Gastroesophageal sphincter (tissue), 4 donors: Measurements from ENCODE around the gene FCER2. TPM values are rescaled to one million over a fixed set of nuclear protein-coding genes. Genes with fewer than 3 reads are reported as not detected.
A peak's percentile ranks its signal among the peaks of the same experiment; 100 is the strongest.

Experiments used
- ATAC-seq: fragments of 150-250 bp; one replicate; pipeline ENCODE4 v1.9.1; 2016; ENCODE audit warnings: mild to moderate bottlenecking, moderate library complexity
- H3K27ac ChIP-seq, 4 donors: fragments of 200-600 bp; sonication (generic) in 3 of 4; 1 replicate in 3 of 4; 2 replicates in 1 of 4; pipeline ENCODE4 v1.5.1; 2016 to 2019
- H3K27me3 ChIP-seq: fragments of 200-600 bp; sonication (generic); one replicate; pipeline ENCODE4 v1.5.1; 2019
- H3K36me3 ChIP-seq, 2 donors: fragments of 200-600 bp; sonication (generic); one replicate each; pipeline ENCODE4 v1.5.1; 2019; ENCODE audit warnings: control low read depth in 1 of 2
- H3K4me1 ChIP-seq, 3 donors: fragments of 200-600 bp; sonication (generic); 1 replicate in 2 of 3; 2 replicates in 1 of 3; pipeline ENCODE4 v1.5.1; 2016 to 2019; ENCODE audit warnings: control low read depth in 2 of 3
- H3K4me3 ChIP-seq, 2 donors: fragments of 200-600 bp; sonication (generic); one replicate each; pipeline ENCODE4 v1.5.1; 2019; ENCODE audit warnings: mild to moderate bottlenecking in 1 of 2, moderate library complexity in 1 of 2
- H3K9me3 ChIP-seq, 3 donors: fragments of 200-600 bp; sonication (generic); one replicate each; pipeline ENCODE4 v1.5.1; 2017 to 2019; ENCODE audit warnings: control low read depth in 2 of 3
- EP300 ChIP-seq: sonication (generic); formaldehyde crosslinking; IDR thresholded peaks from one replicate; pipeline ENCODE4 v1.6.1; 2017; ENCODE audit warnings: antibody characterized with exemption, mild to moderate bottlenecking
- POLR2A ChIP-seq, 2 donors: fragments of 450-650 bp; IDR thresholded peaks; one replicate each; pipeline ENCODE4 v1.6.1; 2017; ENCODE audit warnings: antibody characterized with exemption in 2 of 2, mild to moderate bottlenecking in 2 of 2, moderate library complexity in 1 of 2
- POLR2AphosphoS5 ChIP-seq: sonication (generic); formaldehyde crosslinking; IDR thresholded peaks from one replicate; pipeline ENCODE4 v1.6.1; 2017; ENCODE audit warnings: antibody characterized with exemption
- WGBS, 2 donors: methylation state at CpG; one replicate each; pipeline ENCODE4 v1.1.5; 2018; ENCODE audit warnings: low coverage in 1 of 2; 5-methylcytosine and 5-hydroxymethylcytosine counted together
- total RNA-seq, 4 donors: library from RNA; depleted of rRNA; stranded (reverse); fragments of >200 nt; gene quantifications; one replicate each; pipeline ENCODE4 v1.1.0, GENCODE V29; 2016
- TF ChIP-seq, protein P1 (sequence below), 4 experiments: fragments of 200-600 bp in 2 of 4; fragments of 450-650 bp in 2 of 4; sonication (generic) in 1 of 4; IDR thresholded peaks; one replicate each; pipeline ENCODE4 v1.5.1; 2017 to 2019; ENCODE audit warnings: antibody characterized with exemption in 4 of 4, mild to moderate bottlenecking in 2 of 4, moderate library complexity in 2 of 4

The FCER2 gene
- total RNA-seq, 4 donors from 2014 or later: 1.2 TPM; not detected in 3

DNA sequence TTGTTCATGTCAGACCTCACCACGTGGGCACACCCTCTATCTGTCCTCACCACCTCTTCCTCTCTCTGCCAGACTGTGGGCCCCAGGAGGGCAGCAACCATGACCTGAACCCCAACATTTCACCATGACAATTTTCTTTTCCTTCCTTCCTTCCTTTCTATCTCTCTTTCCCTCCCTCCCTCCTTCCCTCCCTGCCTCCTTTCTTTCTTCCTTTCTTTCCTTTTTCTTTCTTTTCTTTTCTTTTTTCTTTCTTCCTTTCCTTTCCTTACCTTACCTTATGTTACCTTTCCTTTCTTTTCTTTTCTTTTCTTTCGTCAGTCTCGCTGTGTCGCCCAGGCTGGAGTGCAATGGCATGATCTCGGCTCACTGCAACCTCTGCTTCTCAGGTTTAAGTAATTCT lies 8.7 kb upstream of the FCER2 start:
- H3K4me3 ChIP-seq: no peak overlapping the region
- TF ChIP-seq POLR2AphosphoS5: no peak
- no peak for TF ChIP-seq POLR2A (IDR thresholded peaks at IDR 0.05)
- TF ChIP-seq, protein P1, sequence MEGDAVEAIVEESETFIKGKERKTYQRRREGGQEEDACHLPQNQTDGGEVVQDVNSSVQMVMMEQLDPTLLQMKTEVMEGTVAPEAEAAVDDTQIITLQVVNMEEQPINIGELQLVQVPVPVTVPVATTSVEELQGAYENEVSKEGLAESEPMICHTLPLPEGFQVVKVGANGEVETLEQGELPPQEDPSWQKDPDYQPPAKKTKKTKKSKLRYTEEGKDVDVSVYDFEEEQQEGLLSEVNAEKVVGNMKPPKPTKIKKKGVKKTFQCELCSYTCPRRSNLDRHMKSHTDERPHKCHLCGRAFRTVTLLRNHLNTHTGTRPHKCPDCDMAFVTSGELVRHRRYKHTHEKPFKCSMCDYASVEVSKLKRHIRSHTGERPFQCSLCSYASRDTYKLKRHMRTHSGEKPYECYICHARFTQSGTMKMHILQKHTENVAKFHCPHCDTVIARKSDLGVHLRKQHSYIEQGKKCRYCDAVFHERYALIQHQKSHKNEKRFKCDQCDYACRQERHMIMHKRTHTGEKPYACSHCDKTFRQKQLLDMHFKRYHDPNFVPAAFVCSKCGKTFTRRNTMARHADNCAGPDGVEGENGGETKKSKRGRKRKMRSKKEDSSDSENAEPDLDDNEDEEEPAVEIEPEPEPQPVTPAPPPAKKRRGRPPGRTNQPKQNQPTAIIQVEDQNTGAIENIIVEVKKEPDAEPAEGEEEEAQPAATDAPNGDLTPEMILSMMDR (IDR thresholded peaks at IDR 0.05): no peak
- TF ChIP-seq EP300: no peak
- H3K9me3 ChIP-seq: no peaks in the 10 kb centered on the region
- no peaks in the 10 kb centered on the region for H3K36me3 ChIP-seq
- H3K27me3 ChIP-seq: peaks cover 27% of the 10 kb centered on the region
- no peak overlapping the region for H3K27ac ChIP-seq
- no peak for ATAC-seq
- no peaks in the 10 kb centered on the region for H3K4me1 ChIP-seq
- WGBS, 2 donors: 71 to 76% methylated on average over 5 of the region's 5 CpGs

DNA sequence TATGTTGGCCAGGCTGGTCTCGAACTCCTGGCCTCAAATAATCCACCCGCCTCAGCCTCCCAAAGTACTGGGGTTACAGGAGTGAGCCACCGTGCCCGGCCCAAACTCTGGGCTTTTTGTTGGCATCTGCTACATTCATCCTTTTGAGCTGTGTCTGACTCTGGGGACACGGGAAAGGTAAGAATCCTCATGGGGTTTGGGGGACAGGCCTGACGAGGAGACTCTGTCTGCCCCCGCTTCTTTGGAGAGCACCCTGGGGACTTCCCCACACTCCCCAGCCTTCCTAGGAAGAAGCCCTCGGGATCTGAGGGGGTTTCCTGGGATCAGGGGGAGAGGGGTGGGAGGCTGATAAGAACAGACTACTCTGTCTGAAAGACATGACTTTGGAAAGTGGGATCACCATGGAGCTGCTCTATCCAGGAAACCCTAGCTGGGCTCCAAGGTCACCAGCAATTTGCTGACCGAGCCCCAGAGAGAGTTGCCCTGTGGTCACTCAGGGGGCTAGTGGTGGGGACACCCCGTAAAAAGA lies 8.1 kb upstream of the FCER2 start:
- ATAC-seq: no peak
- peaks cover 33% of the 10 kb centered on the region for H3K27me3 ChIP-seq
- H3K36me3 ChIP-seq: no peaks in the 10 kb centered on the region
- no peaks in the 10 kb centered on the region for H3K9me3 ChIP-seq
- H3K4me1 ChIP-seq: no peaks in the 10 kb centered on the region
- no CpG with 5 or more reads among the region's 10 CpGs for WGBS, 2 donors
- no peak overlapping the region for H3K27ac ChIP-seq
- TF ChIP-seq POLR2A (IDR thresholded peaks at IDR 0.05): no peak
- TF ChIP-seq, protein P1 (IDR thresholded peaks at IDR 0.05): no peak
- TF ChIP-seq POLR2AphosphoS5: no peak
- TF ChIP-seq EP300: no peak
- H3K4me3 ChIP-seq: no peak overlapping the region

DNA sequence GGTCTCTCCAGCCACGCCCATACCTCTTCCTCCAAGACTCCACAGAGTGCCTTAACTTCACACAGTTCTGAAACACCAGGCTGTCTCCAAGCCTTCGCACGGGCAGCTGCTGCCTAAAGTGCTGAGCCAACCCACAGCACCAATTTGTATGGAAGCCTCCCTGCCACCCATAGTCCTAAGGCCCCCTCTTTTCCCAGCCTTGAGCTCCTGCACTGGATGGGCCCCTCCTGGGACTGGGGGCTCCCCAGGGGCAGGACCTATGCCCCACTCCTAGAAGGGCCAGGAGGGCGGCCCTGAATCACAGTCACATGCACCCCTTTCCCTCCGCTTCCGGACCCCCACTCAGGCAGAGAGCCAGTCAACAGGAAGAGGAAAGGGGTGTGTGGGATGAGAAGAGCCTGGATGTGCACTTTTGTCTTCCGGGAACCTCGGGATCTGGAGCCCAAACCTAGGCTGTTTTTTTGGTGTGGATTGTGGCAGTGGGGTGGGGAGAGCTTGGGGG lies 5.1 kb upstream of the FCER2 start:
- H3K27ac ChIP-seq: peak overlapping the region in 1 of 4 donors; percentile 47

DNA sequence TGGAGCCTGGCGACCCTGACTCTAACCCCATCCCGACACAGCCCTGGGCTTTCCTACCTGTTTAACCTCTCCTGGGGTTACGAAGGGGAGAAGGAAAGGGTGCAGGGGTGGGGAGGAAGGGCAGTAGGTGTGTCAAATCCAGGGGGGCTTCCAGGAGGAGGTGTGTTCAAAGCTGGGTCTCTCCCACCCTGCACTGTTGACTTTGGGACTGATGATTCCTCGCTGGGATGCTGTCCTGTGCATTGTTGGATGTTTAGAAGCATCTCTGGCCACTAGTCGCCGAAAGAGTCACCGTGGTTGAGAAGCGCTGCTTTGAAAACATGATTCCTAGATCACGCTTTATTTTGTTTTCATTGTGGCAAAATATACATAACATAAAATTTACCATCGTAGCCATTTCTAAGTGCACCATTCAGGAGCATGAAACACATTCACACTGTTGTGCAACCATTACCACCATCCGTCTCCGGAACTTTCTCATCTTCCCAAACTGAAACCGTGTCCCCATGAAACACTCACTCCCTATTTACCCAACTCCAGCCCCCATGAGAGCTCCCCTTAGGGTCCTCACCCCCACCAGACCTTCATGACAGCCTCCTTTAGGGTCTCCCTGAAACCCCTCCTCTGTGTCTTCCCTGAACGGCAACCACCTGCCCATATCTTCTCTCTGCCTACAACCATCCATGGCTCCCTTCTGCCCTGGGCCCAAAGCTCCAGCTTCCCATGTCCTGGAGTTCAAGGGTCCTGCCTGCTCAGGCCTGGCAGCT lies 4.4 kb upstream of the FCER2 start:
- no peaks in the 10 kb centered on the region for H3K9me3 ChIP-seq
- no peaks in the 10 kb centered on the region for H3K4me1 ChIP-seq
- ATAC-seq: no peak
- TF ChIP-seq POLR2AphosphoS5: no peak
- no peak for TF ChIP-seq POLR2A (IDR thresholded peaks at IDR 0.05)
- TF ChIP-seq, protein P1 (IDR thresholded peaks at IDR 0.05): no peak
- no peak for TF ChIP-seq EP300
- H3K36me3 ChIP-seq: no peaks in the 10 kb centered on the region
- peaks cover 65% of the 10 kb centered on the region for H3K27me3 ChIP-seq
- WGBS, 2 donors: 66 to 82% methylated on average over 10 to 12 of the region's 14 CpGs
- H3K27ac ChIP-seq: peak overlapping the region in 2 of 4 donors; percentile 17 to 47
- no peak overlapping the region for H3K4me3 ChIP-seq

More for the DNA sequence above, 5.1 kb upstream of the FCER2 start:
- Histone ChIP-seq H3K4me3 (no peak overlapping the region), H3K27me3 (peaks cover 59% of the 10 kb centered on the region), H3K36me3 (no peaks in the 10 kb centered on the region), H3K9me3 (no peaks in the 10 kb centered on the region), H3K4me1 (no peaks in the 10 kb centered on the region)
- ATAC-seq: no peak
- WGBS, 2 donors: 20 to 68% methylated on average over 1 to 5 of the region's 8 CpGs
- TF ChIP-seq EP300 (no peak), POLR2A (IDR thresholded peaks at IDR 0.05) (no peak), POLR2AphosphoS5 (no peak)
- TF ChIP-seq, protein P1 (IDR thresholded peaks at IDR 0.05): no peak
